Calu3 (cell line): ENCODE measurements around the gene NAV2. TPM values are rescaled to one million over a fixed set of nuclear protein-coding genes. Genes with fewer than 3 reads are reported as not detected.

Experiments used
- BruUV-seq: library from RNA; stranded (reverse); fragments of 400-500 nt; replicated peaks from 2 replicates; lab custom pipeline; 2021; lab: Mats Ljungman, UMichigan
- CTCF ChIA-PET: fragments of 300-600 bp; sonication (Branson Sonifier 250); formaldehyde crosslinking; loops from one replicate; lab custom pipeline; 2022; ENCODE audit warnings: antibody characterized with exemption; lab: Charles Lee
- DNase-seq: peaks from one replicate; pipeline ENCODE4 v3.0.0; 2022
- H3K27ac Mint-ChIP-seq: one replicate; pipeline ENCODE4 v1.8.0; 2022; ENCODE audit warnings: mixed read lengths; ENCODE audit not compliant: unreplicated experiment
- H3K27me3 Mint-ChIP-seq: one replicate; pipeline ENCODE4 v1.8.0; 2022; ENCODE audit warnings: mixed read lengths; ENCODE audit not compliant: unreplicated experiment
- H3K36me3 Mint-ChIP-seq: one replicate; pipeline ENCODE4 v1.8.0; 2022; ENCODE audit warnings: mild to moderate bottlenecking, moderate library complexity, mixed read lengths; ENCODE audit not compliant: insufficient read depth, unreplicated experiment
- H3K4me1 Mint-ChIP-seq: one replicate; pipeline ENCODE4 v1.8.0; 2022; ENCODE audit warnings: mild to moderate bottlenecking, low read depth, mixed read lengths; ENCODE audit not compliant: unreplicated experiment
- H3K4me3 Mint-ChIP-seq: one replicate; pipeline ENCODE4 v1.8.0; 2022; ENCODE audit warnings: mild to moderate bottlenecking, low read depth, moderate library complexity, mixed read lengths; ENCODE audit not compliant: unreplicated experiment
- H3K9me3 Mint-ChIP-seq: one replicate; pipeline ENCODE4 v1.8.0; 2022; ENCODE audit warnings: low read depth, mixed read lengths; ENCODE audit not compliant: unreplicated experiment
- CTCF ChIP-seq: fragments of 200-600 bp; IDR thresholded peaks from one replicate; pipeline ENCODE4 v1.8.0; 2022; ENCODE audit warnings: antibody characterized with exemption; ENCODE audit not compliant: unreplicated experiment
- intact Hi-C: fragments of 100-400 bp; cut with micrococcal nuclease; formaldehyde crosslinking; loops from one replicate; pipeline ENCODE4 v1.10.0; 2022; ENCODE audit not compliant: unreplicated experiment
- total RNA-seq: library from RNA; stranded (reverse); gene quantifications from 2 replicates; pipeline ENCODE4 v1.2.3, GENCODE V29; 2022

Gene NAV2
- total RNA-seq, 1 experiment from 2014 or later: 21.4 TPM

- H3K4me3 Mint-ChIP-seq: no peak overlapping the region
- intact Hi-C loops: no loop called here
- no peaks in the 10 kb centered on the region for H3K9me3 Mint-ChIP-seq
- no peak for DNase-seq
- BruUV-seq: no TSS peak
- CTCF ChIA-PET: interaction anchor here (2.9 kb wide), 1 partner anchor 68 kb away, joined by 10 read pairs; no protein-coding TSS in a partner anchor
- no peaks in the 10 kb centered on the region for H3K27me3 Mint-ChIP-seq
- no peak for TF ChIP-seq CTCF
- no peak overlapping the region for H3K27ac Mint-ChIP-seq
- peaks cover 29% of the 10 kb centered on the region for H3K4me1 Mint-ChIP-seq
- no peaks in the 10 kb centered on the region for H3K36me3 Mint-ChIP-seq
Observed at GRCh38 chr11:20021212-20021611, 308.6 kb downstream of the NAV2 start.

- Mint-ChIP-seq H3K9me3 (no peaks in the 10 kb centered on the region), H3K27me3 (no peaks in the 10 kb centered on the region), H3K4me3 (no peak overlapping the region), H3K36me3 (no peaks in the 10 kb centered on the region), H3K4me1 (peaks cover 32% of the 10 kb centered on the region), H3K27ac (peak overlapping the region; percentile 37)
- BruUV-seq: no TSS peak
- DNase-seq: peak; percentile 41
- intact Hi-C loops: no loop called here
- no peak for TF ChIP-seq CTCF
- CTCF ChIA-PET: interaction anchor here (1.1 to 2.9 kb wide), 4 partner anchors 9 to 68 kb away, joined by 4 to 10 read pairs (median 4); no protein-coding TSS in a partner anchor
Observed at GRCh38 chr11:20021771-20022362, 309.2 kb downstream of the NAV2 start.

GRCh38 chr11:20022363-20023081 lies 309.9 kb downstream of the NAV2 start:
- DNase-seq: peak; percentile 9
- CTCF ChIA-PET: interaction anchor here (0.6 to 2.9 kb wide), 8 partner anchors 9 to 107 kb away, joined by 3 to 10 read pairs (median 4); no protein-coding TSS in a partner anchor
- intact Hi-C loops: no loop called here
- no peaks in the 10 kb centered on the region for H3K36me3 Mint-ChIP-seq
- no peak for TF ChIP-seq CTCF
- H3K27me3 Mint-ChIP-seq: no peaks in the 10 kb centered on the region
- peaks cover 34% of the 10 kb centered on the region for H3K4me1 Mint-ChIP-seq
- H3K27ac Mint-ChIP-seq: peak overlapping the region; percentile 5
- H3K9me3 Mint-ChIP-seq: no peaks in the 10 kb centered on the region
- peak overlapping the region; percentile 64 for H3K4me3 Mint-ChIP-seq
- BruUV-seq: TSS peak; percentile 82

GRCh38 chr11:20023082-20023426 lies 310.4 kb downstream of the NAV2 start:
- CTCF ChIA-PET: interaction anchor here (0.6 to 2.9 kb wide), 8 partner anchors 10 to 106 kb away, joined by 3 to 10 read pairs (median 4); no protein-coding TSS in a partner anchor
- Mint-ChIP-seq H3K4me1 (peaks cover 33% of the 10 kb centered on the region), H3K27ac (peak overlapping the region; percentile 5), H3K27me3 (no peaks in the 10 kb centered on the region), H3K9me3 (no peaks in the 10 kb centered on the region), H3K36me3 (no peaks in the 10 kb centered on the region), H3K4me3 (peak overlapping the region; percentile 64)
- intact Hi-C loops: no loop called here
- no peak for DNase-seq
- no peak for TF ChIP-seq CTCF
- BruUV-seq: no TSS peak
